ENCODE data around the gene ALDH18A1. TPM values are rescaled to one million over a fixed set of nuclear protein-coding genes. Genes with fewer than 3 reads are reported as not detected.

ALDH18A1 gene
- total RNA-seq, result 10 to 100 TPM; 47.0 to 51.4 TPM

DNA sequence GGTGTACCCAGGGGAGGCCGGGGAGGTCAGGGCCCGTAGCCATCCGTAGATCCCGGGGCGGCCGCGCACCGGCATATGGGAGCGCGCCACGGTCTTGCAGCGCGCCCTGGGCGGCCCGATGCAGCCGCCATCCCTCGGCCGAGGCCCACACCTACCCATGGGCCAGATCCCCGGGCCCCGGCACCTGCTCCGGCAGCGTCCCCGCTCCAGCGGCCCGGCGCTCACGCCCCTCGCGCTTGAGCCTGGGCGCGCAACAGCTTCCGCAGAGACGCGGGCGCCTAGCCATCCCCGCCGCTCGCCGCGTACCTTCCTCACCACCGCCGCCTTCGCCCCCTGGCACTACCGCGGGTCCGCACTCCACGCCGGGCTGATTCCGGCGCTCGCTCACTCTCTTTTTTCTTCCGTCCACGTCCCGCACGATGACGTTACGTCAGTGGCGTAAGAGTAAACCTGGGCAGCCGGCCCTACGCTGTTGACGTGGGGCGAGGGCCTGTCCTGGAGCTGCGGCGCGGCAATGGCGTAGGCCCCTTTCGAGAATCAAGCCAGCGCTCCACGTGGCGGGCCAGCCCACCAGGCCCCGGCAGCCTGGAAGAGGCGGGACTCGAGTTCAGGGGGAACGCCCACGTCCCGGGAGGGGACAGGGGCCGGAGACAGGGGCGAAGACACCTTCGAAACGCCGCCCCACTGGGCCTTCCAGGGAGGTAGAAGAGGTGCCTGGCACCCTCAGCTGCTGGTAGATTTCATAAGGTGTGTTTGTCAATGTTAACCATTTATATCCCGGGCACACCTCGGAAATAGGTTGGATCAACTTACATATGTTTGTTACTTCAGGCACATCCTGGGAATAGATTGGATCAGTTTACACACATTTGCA is at the start of gene ALDH18A1:
TSS of gene ALDH18A1 (minus strand) at position 421 of the 874 bp plus-strand sequence. CDS start 3,334 bp downstream, outside the sequence.

DNA sequence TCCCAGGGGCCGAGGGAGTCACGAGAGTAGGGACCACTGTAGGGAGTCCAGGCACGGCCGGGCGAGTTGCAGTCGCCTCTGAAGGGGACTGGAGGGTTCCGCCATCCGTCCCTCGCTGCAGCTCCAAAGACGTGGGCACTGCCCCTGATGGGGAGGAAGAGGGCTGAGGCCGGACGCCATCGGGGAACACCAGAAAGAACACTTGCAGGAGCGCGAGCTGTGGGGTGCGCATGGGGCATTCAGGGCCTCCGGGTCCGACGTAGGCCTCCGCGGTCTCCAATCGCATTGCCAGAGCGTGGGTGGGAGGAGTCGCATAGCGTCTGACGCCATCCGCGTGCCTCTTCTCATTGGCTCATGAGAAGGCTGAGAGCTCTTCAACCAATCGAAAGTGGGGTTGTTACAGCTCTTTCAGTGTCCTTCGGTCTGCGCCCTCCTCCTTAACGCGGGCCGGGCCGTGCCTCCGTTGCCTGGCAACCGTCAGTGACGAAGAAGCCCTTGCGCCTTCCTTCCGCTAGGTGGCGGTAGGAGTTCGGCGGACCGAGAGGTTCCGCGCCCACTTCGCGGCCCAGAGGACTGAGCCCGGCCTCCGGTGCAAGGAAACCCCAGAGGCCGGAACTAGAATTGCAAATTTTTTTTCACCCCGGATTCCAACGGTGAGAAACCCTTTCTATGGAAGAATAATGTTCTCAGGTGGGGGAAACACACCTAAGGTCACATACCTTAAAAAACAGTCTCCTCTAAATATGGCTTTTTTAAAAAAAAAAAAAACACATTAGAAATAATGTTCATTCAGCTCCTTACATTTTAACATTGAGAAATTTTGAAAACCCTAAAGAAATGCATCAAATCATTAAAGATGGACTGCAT is 37.4 kb upstream of the ALDH18A1 start, which contains the start of gene TCTN3:
TSS of gene TCTN3 (minus strand) at position 260 of the 867 bp plus-strand sequence. CDS start at position 232, 28 bp downstream.

DNA sequence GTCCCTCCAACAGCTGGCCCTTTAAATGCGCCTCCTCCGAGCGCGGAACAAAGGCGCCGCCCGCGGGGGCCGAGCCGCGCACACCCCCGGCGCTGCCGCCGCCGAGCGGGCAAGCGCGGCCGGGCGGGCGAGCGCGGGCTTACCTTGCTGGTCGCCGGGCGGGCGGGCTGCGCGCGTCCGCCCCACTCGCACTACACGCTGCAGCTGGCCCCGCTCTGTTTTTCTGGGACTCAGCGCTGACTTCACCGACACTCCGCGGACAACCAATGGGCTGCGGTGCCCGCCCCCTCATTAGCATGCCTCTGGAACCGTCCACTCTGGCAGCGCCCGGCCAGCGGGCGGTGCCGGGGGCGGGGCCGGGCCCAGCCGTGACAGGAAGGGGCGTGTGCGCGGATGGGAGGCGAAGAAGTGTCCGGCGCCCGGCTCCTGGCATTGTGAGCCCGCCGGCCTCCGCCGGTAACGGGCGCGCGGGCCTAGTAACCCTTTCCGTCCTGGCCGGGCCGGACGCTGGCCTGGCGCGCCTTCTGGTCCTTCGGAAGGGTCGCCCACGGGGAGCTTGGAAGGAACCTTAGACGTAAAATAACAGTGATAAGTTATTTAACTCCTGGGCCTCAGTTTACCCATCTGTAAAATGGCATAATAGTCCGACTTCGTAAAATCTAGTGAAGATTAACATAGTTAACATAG is 95.2 kb downstream of the ALDH18A1 start, which contains the start of gene SORBS1:
TSS of gene SORBS1 (minus strand) at position 195 of the 687 bp plus-strand sequence. CDS start 120,236 bp downstream, outside the sequence.

Other genes starting within 250 kb of the ALDH18A1 start
- under 1 TPM; 0.35 to 0.77 TPM for gene SORBS1, start 95.3 kb downstream of the ALDH18A1 start, total RNA-seq
- 10 to 100 TPM; 14.2 to 15.0 TPM for gene TCTN3, start 37.2 kb upstream of the ALDH18A1 start, total RNA-seq
- 1 to 10 TPM; 1.3 to 1.4 TPM for gene ENTPD1, start 99.5 kb upstream of the ALDH18A1 start, total RNA-seq

All from activated naive CD4-positive, alpha-beta T cell treated with anti-CD3 and anti-CD28 coated beads, Interleukin-2, amount 10 ng/mL, durations not matched to agents 5 hours and 36 hours (primary cell).